Activated CD8-positive, alpha-beta memory T cell treated with anti-CD3 and anti-CD28 coated beads for 48 hours (primary cell): ENCODE measurements around the gene TAF4.

Experiments
- DNase-seq, 3 experiments: peaks; one replicate each; pipeline ENCODE4 v3.0.0-alpha.2; 2020; ENCODE audit warnings: low read depth in 2 of 3, low spot score in 2 of 3

TAF4 gene

GRCh38 chr20:62044631-62045030 is 21.1 kb downstream of the TAF4 start:
- no peak for DNase-seq

- no peak for DNase-seq
Measured at GRCh38 chr20:62043131-62043914, 22.4 kb downstream of the TAF4 start.

- no peak for DNase-seq
Measured at GRCh38 chr20:62042025-62042820, 23.5 kb downstream of the TAF4 start.

GRCh38 chr20:62040933-62041332 is 24.7 kb downstream of the TAF4 start:
- no peak for DNase-seq

GRCh38 chr20:62040381-62040922 is 25.2 kb downstream of the TAF4 start:
- no peak for DNase-seq

- DNase-seq = no peak
Measured at GRCh38 chr20:62039738-62040137, 25.9 kb downstream of the TAF4 start.

- DNase-seq = no peak
Measured at GRCh38 chr20:62032609-62033368, 32.9 kb downstream of the TAF4 start.

- DNase-seq = no peak
Measured at GRCh38 chr20:62031462-62032092, 34.1 kb downstream of the TAF4 start.

GRCh38 chr20:62030834-62031434 is 34.7 kb downstream of the TAF4 start:
- DNase-seq = no peak

- no peak for DNase-seq
Measured at GRCh38 chr20:62030357-62030756, 35.3 kb downstream of the TAF4 start.

- DNase-seq = no peak
Measured at GRCh38 chr20:62029949-62030348, 35.7 kb downstream of the TAF4 start.

- no peak for DNase-seq
Measured at GRCh38 chr20:62029296-62029695, 36.4 kb downstream of the TAF4 start.

- DNase-seq = no peak
Measured at GRCh38 chr20:62028384-62028783, 37.3 kb downstream of the TAF4 start.

- no peak for DNase-seq
Measured at GRCh38 chr20:62027698-62028321, 37.9 kb downstream of the TAF4 start.

- DNase-seq = no peak
Measured at GRCh38 chr20:62027116-62027515, 38.6 kb downstream of the TAF4 start.

- DNase-seq = no peak
Measured at GRCh38 chr20:62026564-62026856, 39.2 kb downstream of the TAF4 start.

GRCh38 chr20:62025832-62026563 is 39.7 kb downstream of the TAF4 start:
- DNase-seq = no peak

GRCh38 chr20:62025394-62025793 is 40.3 kb downstream of the TAF4 start:
- DNase-seq = no peak

- DNase-seq = no peak
Measured at GRCh38 chr20:62023935-62024334, 41.7 kb downstream of the TAF4 start.
